GM12878 (cell line): ENCODE measurements around the gene NARF. TPM values are rescaled to one million over a fixed set of nuclear protein-coding genes. Genes with fewer than 3 reads are reported as not detected.
A peak's percentile ranks its signal among the peaks of the same experiment; 100 is the strongest.

Experiments
- ATAC-seq: fragments of 200-7000 bp; cut with Tn5 transposase; 3 replicates; pipeline ENCODE4 v1.9.1; 2020; ENCODE audit warnings: mild to moderate bottlenecking, moderate library complexity
- BruUV-seq: library from RNA; stranded (reverse); fragments of 400-500 nt; replicated peaks from 2 replicates; lab custom pipeline; 2021; lab: Mats Ljungman, UMichigan
- CTCF ChIA-PET: fragments of 300-600 bp; sonication (Branson Sonifier 250); formaldehyde crosslinking; extraction: SDS; loops from one replicate; lab custom pipeline; 2021; ENCODE audit warnings: inconsistent platforms; lab: Yijun Ruan, JAX
- POLR2A ChIA-PET: fragments of 350-600 bp; formaldehyde crosslinking; extraction: SDS; loops from one replicate; lab custom pipeline; 2021; ENCODE audit warnings: inconsistent platforms; lab: Charles Lee
- RAD21 ChIA-PET: fragments of 300-600 bp; sonication (Branson Sonifier 250); formaldehyde crosslinking; loops from one replicate; lab custom pipeline; 2023; ENCODE audit warnings: antibody characterized with exemption; ENCODE audit not compliant: unreplicated experiment; lab: Charles Lee
- SMC1A ChIA-PET: fragments of 300-600 bp; sonication (Branson Sonifier 250); formaldehyde crosslinking; loops from one replicate; lab custom pipeline; 2023; ENCODE audit not compliant: unreplicated experiment, uncharacterized antibody; lab: Charles Lee
- DNase-seq: peaks from one replicate; pipeline ENCODE4 v3.0.0-alpha.2; 2011; ENCODE audit warnings: low read depth, low spot score
- FAIRE-seq: peaks from 3 replicates; lab custom pipeline; 2011; peaks lifted over from hg19 to GRCh38; lab: Jason Lieb, UNC
- H2AFZ ChIP-seq: 2 replicates; pipeline ENCODE4 v1.6.0; 2011; ENCODE audit warnings: low read depth, low read length, control low read depth; ENCODE audit not compliant: control insufficient read depth
- H3K27ac ChIP-seq: 2 replicates; pipeline ENCODE4 v1.5.1; 2011; ENCODE audit warnings: control low read depth; ENCODE audit not compliant: control insufficient read depth, insufficient read depth
- H3K27me3 ChIP-seq, 2 experiments: replicated peaks in 1 of 2; 2 replicates each; pipeline versions ENCODE4 v1.6.0 to v1.6.1; 2011; ENCODE audit warnings: low read length in 1 of 2; ENCODE audit not compliant: control insufficient read depth in 2 of 2, insufficient read depth in 2 of 2
- H3K36me3 ChIP-seq, 2 experiments: 2 replicates each; pipeline ENCODE4 v1.5.1; 2011; ENCODE audit warnings: low read length in 1 of 2; ENCODE audit not compliant: control insufficient read depth in 2 of 2, insufficient read depth in 2 of 2
- H3K4me1 ChIP-seq: 2 replicates; pipeline ENCODE4 v1.6.1; 2011; ENCODE audit warnings: mild to moderate bottlenecking, low read length, moderate library complexity, mixed read lengths; ENCODE audit not compliant: control insufficient read depth, insufficient read depth
- H3K4me2 ChIP-seq: 2 replicates; pipeline ENCODE4 v1.6.0; 2011; ENCODE audit warnings: control low read depth; ENCODE audit not compliant: control insufficient read depth, insufficient read depth
- H3K4me3 ChIP-seq: fragments of 200-600 bp; sonication (generic); 2 replicates; pipeline ENCODE4 v1.5.1; 2016
- H3K79me2 ChIP-seq: 2 replicates; pipeline ENCODE4 v1.6.0; 2011; ENCODE audit warnings: low read length; ENCODE audit not compliant: control insufficient read depth, insufficient read depth
- H3K9ac ChIP-seq: 2 replicates; pipeline ENCODE4 v1.8.0; 2011; ENCODE audit warnings: low read length, control low read depth, mixed read lengths; ENCODE audit not compliant: control insufficient read depth, insufficient read depth
- H3K9me3 ChIP-seq: replicated peaks from 3 replicates; pipeline ENCODE4 v1.5.1; 2011; ENCODE audit warnings: mild to moderate bottlenecking, low read length; ENCODE audit not compliant: control insufficient read depth, insufficient read depth
- H4K20me1 ChIP-seq: 2 replicates; pipeline ENCODE4 v1.6.0; 2011; ENCODE audit not compliant: control insufficient read depth, insufficient read depth
- BCLAF1 ChIP-seq: fragments of 450-650 bp; IDR thresholded peaks from 2 replicates; pipeline ENCODE4 v1.6.1; 2017; ENCODE audit warnings: antibody characterized with exemption, mild to moderate bottlenecking, moderate library complexity
- BMI1 ChIP-seq: fragments of 450-650 bp; IDR thresholded peaks from 2 replicates; pipeline ENCODE4 v1.6.1; 2016; ENCODE audit warnings: mild to moderate bottlenecking, moderate library complexity, borderline replicate concordance
- MEF2B ChIP-seq: fragments of 450-650 bp; IDR thresholded peaks from 2 replicates; pipeline ENCODE4 v1.6.1; 2018; ENCODE audit warnings: mild to moderate bottlenecking, moderate library complexity; ENCODE audit not compliant: partially characterized antibody, poor library complexity, severe bottlenecking
- MXI1 ChIP-seq: fragments of 150-350 bp; IDR thresholded peaks from 2 replicates; pipeline ENCODE4 v1.6.1; 2011; ENCODE audit warnings: low read depth, mild to moderate bottlenecking, inconsistent platforms, low read length, improper control_type of control experiment
- MYC ChIP-seq: IDR thresholded peaks from 2 replicates; pipeline ENCODE4 v1.6.1; 2011; ENCODE audit warnings: mild to moderate bottlenecking, low read length, moderate library complexity, inconsistent platforms; ENCODE audit not compliant: insufficient read depth, insufficient replicate concordance, insufficient read length, severe bottlenecking
- POLR2A ChIP-seq: IDR thresholded peaks from 2 replicates; pipeline ENCODE4 v1.6.1; 2011; ENCODE audit warnings: low read depth, mild to moderate bottlenecking, low read length
- PRDM15 ChIP-seq: fragments of 450-650 bp; formaldehyde crosslinking; IDR thresholded peaks from 2 replicates; pipeline ENCODE4 v1.4.0; 2020; ENCODE audit warnings: mild to moderate bottlenecking, moderate library complexity
- RAD51 ChIP-seq: fragments of 450-650 bp; IDR thresholded peaks from 2 replicates; pipeline ENCODE4 v1.6.1; 2016; ENCODE audit warnings: moderate library complexity, mild to moderate bottlenecking, inconsistent platforms
- SMAD1 ChIP-seq: fragments of 450-650 bp; IDR thresholded peaks from 2 replicates; pipeline ENCODE4 v1.6.1; 2018; ENCODE audit warnings: mild to moderate bottlenecking, low read depth; ENCODE audit not compliant: partially characterized antibody
- SMARCA5 ChIP-seq: fragments of 450-650 bp; IDR thresholded peaks from 2 replicates; pipeline ENCODE4 v1.6.1; 2017; ENCODE audit warnings: mild to moderate bottlenecking
- ZNF24 ChIP-seq: fragments of 450-650 bp; IDR thresholded peaks from 2 replicates; pipeline ENCODE4 v1.6.1; 2017; ENCODE audit warnings: antibody characterized with exemption, mild to moderate bottlenecking
- WGBS: methylation state at CpG from one replicate; pipeline ENCODE4 v1.1.6; 2016; ENCODE audit warnings: low lambda C conversion rate; ENCODE audit not compliant: insufficient replicate concordance, insufficient coverage; ENCODE audit errors: missing lambda C conversion rate; 5-methylcytosine and 5-hydroxymethylcytosine counted together
- in situ Hi-C: fragments of 300-500 bp; cut with MboI; formaldehyde crosslinking; loops from 9 replicates; pipeline ENCODE4 v1.14.3; 2018; ENCODE audit warnings: mixed read lengths
- intact Hi-C: fragments of 100-400 bp; cut with micrococcal nuclease; formaldehyde crosslinking; loops from one replicate; pipeline ENCODE4 v1.14.2; 2022; ENCODE audit not compliant: unreplicated experiment
- polyA plus RNA-seq, 11 experiments: library from polyadenylated mRNA; depleted of rRNA in 4 of 11; unstranded in 6 of 11; stranded (reverse) in 5 of 11; fragments of >200 nt; fragmentation: Nextera tagmentation in 4 of 11; fragmentation: Illumina TruSeq in 1 of 11; extraction: Ambion mirVana in 4 of 11; extraction: Trizol in 1 of 11; gene quantifications; 1 replicate in 1 of 11; 2 replicates in 10 of 11; pipeline versions ENCODE4 v1.2.1 to v1.2.3, GENCODE V29; 2011 to 2016; ENCODE audit warnings: inconsistent platforms in 2 of 11, missing spikeins in 2 of 11, low read depth in 1 of 11
- total RNA-seq, 4 experiments: library from RNA; depleted of rRNA in 3 of 4; stranded (reverse); fragments of >200 nt in 3 of 4; fragmentation: Illumina TruSeq in 1 of 4; extraction: Trizol in 1 of 4; gene quantifications; 2 replicates each; pipeline versions ENCODE4 v1.2.1 to v1.2.3, GENCODE V29; 2013 to 2021

Gene NARF
- total and polyA plus RNA-seq, 10 of the 15 experiments (the other 5 are each of a cell fraction or from before 2014, with no cell fraction given), result 16.7 to 126 (median 47.5) TPM

- FAIRE-seq, result no peak
- TF ChIP-seq SMAD1 (no peak), POLR2A (peak; percentile 26; the same call in 1 of the 2 replicates)
- intact Hi-C loops, result no loop called here
- Histone ChIP-seq H4K20me1 (no peaks in the 10 kb centered on the region), H3K27me3 (no peaks in the 10 kb centered on the region), H3K36me3 (no peaks in the 10 kb centered on the region; a peak in 1 of 4 replicates), H3K4me1 (peaks cover 14% of the 10 kb centered on the region), H3K27ac (no peak overlapping the region), H3K4me2 (no peak overlapping the region), H3K9me3 (no peaks in the 10 kb centered on the region), H3K9ac (no peak overlapping the region), H2AFZ (no peak overlapping the region), H3K4me3 (no peak overlapping the region), H3K79me2 (no peaks in the 10 kb centered on the region)
- ChIA-PET POLR2A (no interaction called here), CTCF (interaction anchor here (1.3 to 1.8 kb wide), 2 partner anchors 12 kb away, joined by 4 to 5 read pairs; no protein-coding TSS in a partner anchor), SMC1A (no interaction called here), RAD21 (no interaction called here)
- BruUV-seq, result no TSS peak
- WGBS, result 91% methylated on average over 35 of the region's 36 CpGs
- in situ Hi-C loops, result no loop called here
- no peak for DNase-seq
- no peak for ATAC-seq
These were observed 21.8 kb upstream of the NARF start for GRCh38 chr17:82436601-82437324.

GRCh38 chr17:82437325-82437668 is 21.2 kb upstream of the NARF start:
- no peak overlapping the region for H3K4me2 ChIP-seq
- ChIA-PET CTCF (interaction anchor here (1.8 kb wide), 1 partner anchor 13 kb away, joined by 5 read pairs; no protein-coding TSS in a partner anchor), POLR2A (no interaction called here), SMC1A (no interaction called here), RAD21 (no interaction called here)
- no peaks in the 10 kb centered on the region for H3K79me2 ChIP-seq
- H3K27me3 ChIP-seq, result no peaks in the 10 kb centered on the region
- H3K27ac ChIP-seq, result no peak overlapping the region
- H3K9me3 ChIP-seq, result no peaks in the 10 kb centered on the region
- intact Hi-C loops, result no loop called here
- H3K4me1 ChIP-seq, result peaks cover 18% of the 10 kb centered on the region
- peaks cover 0 to 5% of the 10 kb centered on the region in 2 experiments; a peak in 3 of 4 replicates for H3K36me3 ChIP-seq
- BruUV-seq, result no TSS peak
- in situ Hi-C loops, result no loop called here
- FAIRE-seq (no peak), ATAC-seq (no peak), DNase-seq (no peak)
- whole genome bisulfite sequencing, result 89% methylated on average over 18 of the region's 18 CpGs
- H2AFZ ChIP-seq, result no peak overlapping the region
- no peaks in the 10 kb centered on the region for H4K20me1 ChIP-seq
- H3K4me3 ChIP-seq, result no peak overlapping the region
- H3K9ac ChIP-seq, result no peak overlapping the region
- TF ChIP-seq PRDM15 (CRISPR knock-in tag) (no peak), MXI1 (no peak), BCLAF1 (no peak), RAD51 (no peak), SMARCA5 (no peak), MEF2B (no peak), BMI1 (no peak), ZNF24 (no peak), MYC (no peak)
